GM23248 (cell line): ENCODE data around the gene AMBRA1. TPM values are rescaled to one million over a fixed set of nuclear protein-coding genes. Genes with fewer than 3 reads are reported as not detected.

Experiments
- DNase-seq: peaks from one replicate; pipeline ENCODE4 v3.0.0-alpha.2; 2015
- H2AFZ ChIP-seq: fragments of 200-600 bp; sonication (generic); 2 replicates; pipeline ENCODE4 v1.6.1; 2016; ENCODE audit warnings: antibody characterized with exemption
- H3F3A ChIP-seq: fragments of 200-600 bp; sonication (generic); 2 replicates; pipeline ENCODE4 v1.6.1; 2016; ENCODE audit warnings: mild to moderate bottlenecking, antibody characterized with exemption, mixed run types; ENCODE audit not compliant: insufficient read depth
- H3K27ac ChIP-seq: fragments of 200-600 bp; sonication (generic); 2 replicates; pipeline ENCODE4 v1.5.1; 2016; ENCODE audit warnings: mild to moderate bottlenecking
- H3K27me3 ChIP-seq: fragments of 200-600 bp; sonication (generic); replicated peaks from 2 replicates; pipeline ENCODE4 v1.6.1; 2016; ENCODE audit warnings: mild to moderate bottlenecking; ENCODE audit not compliant: insufficient read depth
- H3K36me3 ChIP-seq: fragments of 200-600 bp; sonication (generic); 2 replicates; pipeline ENCODE4 v1.6.1; 2016; ENCODE audit warnings: low read depth, mild to moderate bottlenecking
- H3K4me1 ChIP-seq: fragments of 200-600 bp; sonication (generic); 2 replicates; pipeline ENCODE4 v1.6.1; 2016; ENCODE audit warnings: mild to moderate bottlenecking; ENCODE audit not compliant: insufficient read depth
- H3K4me2 ChIP-seq: fragments of 200-600 bp; sonication (generic); one replicate; pipeline ENCODE4 v1.6.1; 2016; ENCODE audit warnings: mild to moderate bottlenecking; ENCODE audit not compliant: unreplicated experiment
- H3K4me3 ChIP-seq: fragments of 200-600 bp; sonication (generic); 2 replicates; pipeline ENCODE4 v1.5.1; 2016; ENCODE audit warnings: mild to moderate bottlenecking
- H3K79me2 ChIP-seq: fragments of 200-600 bp; sonication (generic); 2 replicates; pipeline ENCODE4 v1.6.1; 2016; ENCODE audit warnings: mild to moderate bottlenecking; ENCODE audit not compliant: insufficient read depth
- H3K9ac ChIP-seq: fragments of 200-600 bp; sonication (generic); 2 replicates; pipeline ENCODE4 v1.6.1; 2016; ENCODE audit warnings: mild to moderate bottlenecking
- H3K9me2 ChIP-seq: fragments of 200-600 bp; sonication (generic); 2 replicates; pipeline ENCODE4 v1.6.1; 2016; ENCODE audit warnings: mixed run types, mild to moderate bottlenecking, moderate library complexity; ENCODE audit not compliant: insufficient read depth
- H3K9me3 ChIP-seq: fragments of 200-600 bp; sonication (generic); one replicate; pipeline ENCODE4 v1.6.1; 2017; ENCODE audit warnings: low read depth
- H4K20me1 ChIP-seq: fragments of 200-600 bp; sonication (generic); 2 replicates; pipeline ENCODE4 v1.6.0; 2016; ENCODE audit not compliant: insufficient read depth
- EZH2 ChIP-seq: fragments of 200-600 bp; sonication (generic); IDR thresholded peaks from 2 replicates; pipeline ENCODE4 v1.6.1; 2018; ENCODE audit warnings: antibody characterized with exemption, mild to moderate bottlenecking; ENCODE audit not compliant: insufficient read depth, poor library complexity, severe bottlenecking
- EZH2phosphoT487 ChIP-seq: fragments of 200-600 bp; sonication (generic); IDR thresholded peaks from 2 replicates; pipeline ENCODE4 v1.6.1; 2018; ENCODE audit warnings: antibody characterized with exemption, moderate library complexity, mild to moderate bottlenecking, low read depth; ENCODE audit not compliant: insufficient read depth
- WGBS, 2 experiments: methylation state at CpG; one replicate each; pipeline ENCODE4 v1.1.6; 2015 to 2017; ENCODE audit warnings: low lambda C conversion rate in 2 of 2, low coverage in 1 of 2; ENCODE audit errors: missing lambda C conversion rate in 2 of 2; 5-methylcytosine and 5-hydroxymethylcytosine counted together
- in situ Hi-C: fragments of 300-500 bp; cut with MboI; formaldehyde crosslinking; loops from 2 replicates; pipeline ENCODE4 v1.15.0; 2020
- polyA plus RNA-seq: library from polyadenylated mRNA; unstranded; fragments of >200 nt; fragmentation: Nextera tagmentation; extraction: Ambion mirVana; gene quantifications from 2 replicates; pipeline ENCODE4 v1.2.1, GENCODE V29; 2016
- total RNA-seq: library from RNA; depleted of rRNA; stranded (reverse); fragments of >200 nt; shearing (Covaris generic); gene quantifications from 2 replicates; pipeline ENCODE4 v1.2.3, GENCODE V29; 2014

The AMBRA1 gene
- total and polyA plus RNA-seq, 2 experiments from 2014 or later: 5.0 to 46.0 TPM

- H3K9ac ChIP-seq: no peak overlapping the region
- no peak overlapping the region for H2AFZ ChIP-seq
- TF ChIP-seq EZH2 (no peak), EZH2phosphoT487 (no peak)
- DNase-seq: no peak
- H4K20me1 ChIP-seq: no peaks in the 10 kb centered on the region
- H3K4me2 ChIP-seq: no peak overlapping the region
- in situ Hi-C loops: no loop called here
- H3F3A ChIP-seq: peaks cover 18% of the 10 kb centered on the region; the same call in 1 of the 2 replicates
- H3K79me2 ChIP-seq: peaks cover under 1% of the 10 kb centered on the region; the same call in 1 of the 2 replicates
- peaks cover 11% of the 10 kb centered on the region for H3K4me1 ChIP-seq
- H3K27ac ChIP-seq: no peak overlapping the region
- no peaks in the 10 kb centered on the region for H3K36me3 ChIP-seq
- H3K9me3 ChIP-seq: no peaks in the 10 kb centered on the region
- no peaks in the 10 kb centered on the region for H3K27me3 ChIP-seq
- H3K4me3 ChIP-seq: no peak overlapping the region
- WGBS, 2 experiments: 95% methylated on average over 15 of the region's 15 CpGs
- H3K9me2 ChIP-seq: no peaks in the 10 kb centered on the region
Observed at GRCh38 chr11:46603704-46604308, 10.0 kb upstream of the AMBRA1 start.

GRCh38 chr11:46601129-46601528 is 7.3 kb upstream of the AMBRA1 start:
- Histone ChIP-seq H3F3A (peaks cover 18% of the 10 kb centered on the region; the same call in 1 of the 2 replicates), H4K20me1 (no peaks in the 10 kb centered on the region), H3K27me3 (no peaks in the 10 kb centered on the region), H3K9me3 (no peaks in the 10 kb centered on the region), H3K27ac (peak overlapping the region; percentile 18; the same call in 1 of the 2 replicates), H3K9ac (no peak overlapping the region), H2AFZ (no peak overlapping the region), H3K36me3 (no peaks in the 10 kb centered on the region), H3K9me2 (no peaks in the 10 kb centered on the region), H3K4me1 (peaks cover 11% of the 10 kb centered on the region), H3K4me3 (no peak overlapping the region), H3K79me2 (no peaks in the 10 kb centered on the region; the same call in 1 of the 2 replicates), H3K4me2 (no peak overlapping the region)
- in situ Hi-C loops: no loop called here
- DNase-seq: peak; percentile 61
- WGBS, 2 experiments: 4 to 10% methylated on average over 1 of the region's 1 CpG
- TF ChIP-seq EZH2 (no peak), EZH2phosphoT487 (no peak)

GRCh38 chr11:46600194-46600960 is 6.6 kb upstream of the AMBRA1 start:
- H3K27ac ChIP-seq: 0 out of 2 replicates have a peak overlapping the region, but pooled peaks have one; percentile 18
- no peaks in the 10 kb centered on the region for H3K36me3 ChIP-seq
- H3K9ac ChIP-seq: no peak overlapping the region
- no peaks in the 10 kb centered on the region for H3K27me3 ChIP-seq
- in situ Hi-C loops: no loop called here
- WGBS, 2 experiments: 73 to 75% methylated on average over 3 of the region's 3 CpGs
- H3F3A ChIP-seq: peaks cover 18% of the 10 kb centered on the region; the same call in 1 of the 2 replicates
- TF ChIP-seq EZH2phosphoT487 (no peak), EZH2 (no peak)
- no peaks in the 10 kb centered on the region for H4K20me1 ChIP-seq
- no peak for DNase-seq
- no peaks in the 10 kb centered on the region for H3K9me3 ChIP-seq
- H3K9me2 ChIP-seq: no peaks in the 10 kb centered on the region
- no peak overlapping the region for H2AFZ ChIP-seq
- H3K4me2 ChIP-seq: no peak overlapping the region
- H3K4me3 ChIP-seq: no peak overlapping the region
- H3K79me2 ChIP-seq: no peaks in the 10 kb centered on the region; the same call in 1 of the 2 replicates
- peaks cover 11% of the 10 kb centered on the region for H3K4me1 ChIP-seq

- Histone ChIP-seq H3K4me3 (no peak overlapping the region), H3K4me2 (no peak overlapping the region), H4K20me1 (no peaks in the 10 kb centered on the region), H3K36me3 (no peaks in the 10 kb centered on the region), H2AFZ (no peak overlapping the region), H3K79me2 (no peaks in the 10 kb centered on the region), H3K4me1 (peaks cover 12% of the 10 kb centered on the region), H3K9me2 (no peaks in the 10 kb centered on the region), H3F3A (peaks cover 19% of the 10 kb centered on the region), H3K9me3 (no peaks in the 10 kb centered on the region), H3K9ac (no peak overlapping the region), H3K27ac (no peak overlapping the region), H3K27me3 (no peaks in the 10 kb centered on the region)
- 91 to 92% methylated on average over 7 to 8 of the region's 8 CpGs for WGBS, 2 experiments
- in situ Hi-C loops: no loop called here
- DNase-seq: no peak
- TF ChIP-seq EZH2: no peak
- TF ChIP-seq EZH2phosphoT487: no peak
Observed at GRCh38 chr11:46599340-46600193, 5.7 kb upstream of the AMBRA1 start.
